Measurements from ENCODE around the gene PROM1.

- TF ChIP-seq, protein P1, sequence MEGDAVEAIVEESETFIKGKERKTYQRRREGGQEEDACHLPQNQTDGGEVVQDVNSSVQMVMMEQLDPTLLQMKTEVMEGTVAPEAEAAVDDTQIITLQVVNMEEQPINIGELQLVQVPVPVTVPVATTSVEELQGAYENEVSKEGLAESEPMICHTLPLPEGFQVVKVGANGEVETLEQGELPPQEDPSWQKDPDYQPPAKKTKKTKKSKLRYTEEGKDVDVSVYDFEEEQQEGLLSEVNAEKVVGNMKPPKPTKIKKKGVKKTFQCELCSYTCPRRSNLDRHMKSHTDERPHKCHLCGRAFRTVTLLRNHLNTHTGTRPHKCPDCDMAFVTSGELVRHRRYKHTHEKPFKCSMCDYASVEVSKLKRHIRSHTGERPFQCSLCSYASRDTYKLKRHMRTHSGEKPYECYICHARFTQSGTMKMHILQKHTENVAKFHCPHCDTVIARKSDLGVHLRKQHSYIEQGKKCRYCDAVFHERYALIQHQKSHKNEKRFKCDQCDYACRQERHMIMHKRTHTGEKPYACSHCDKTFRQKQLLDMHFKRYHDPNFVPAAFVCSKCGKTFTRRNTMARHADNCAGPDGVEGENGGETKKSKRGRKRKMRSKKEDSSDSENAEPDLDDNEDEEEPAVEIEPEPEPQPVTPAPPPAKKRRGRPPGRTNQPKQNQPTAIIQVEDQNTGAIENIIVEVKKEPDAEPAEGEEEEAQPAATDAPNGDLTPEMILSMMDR (IDR thresholded peaks at IDR 0.05; ENCODE audit: poor library complexity), result no peak
- TF ChIP-seq EZH2phosphoT487 (IDR thresholded peaks at IDR 0.05; ENCODE audit: low read depth, severe bottlenecking, unreplicated experiment), result no peak
- no peak for TF ChIP-seq EZH2 (IDR thresholded peaks at IDR 0.05; ENCODE audit: borderline replicate concordance)
Measured at GRCh38 chr4:16029262-16029661, 54.6 kb downstream of the PROM1 start.
